CD14-positive monocyte (primary cell): ENCODE measurements around the gene POLR2B. TPM values are rescaled to one million over a fixed set of nuclear protein-coding genes. Genes with fewer than 3 reads are reported as not detected.

Experiments
- DNase-seq, 3 donors: peaks; one replicate each; pipeline ENCODE4 v3.0.0-alpha.2; 2011 to 2022
- H2AFZ ChIP-seq: 2 replicates; pipeline ENCODE4 v1.6.0; 2012; ENCODE audit warnings: mild to moderate bottlenecking, low read depth, low read length, inconsistent platforms; ENCODE audit not compliant: insufficient read depth, poor library complexity, severe bottlenecking
- H3K27ac ChIP-seq, 2 donors: 1 replicate in 1 of 2; 2 replicates in 1 of 2; pipeline ENCODE4 v1.5.1; 2012 to 2013; ENCODE audit warnings: low read length in 2 of 2, control low read depth in 1 of 2, inconsistent platforms in 1 of 2, low read depth in 1 of 2, mild to moderate bottlenecking in 1 of 2
- H3K27me3 ChIP-seq, 2 donors: one replicate each; pipeline versions ENCODE4 v1.6.0 to v1.6.1; 2011 to 2013; ENCODE audit warnings: low read length in 2 of 2; ENCODE audit not compliant: control insufficient read depth in 2 of 2, insufficient read depth in 2 of 2
- H3K36me3 ChIP-seq, 2 donors: replicated peaks in 1 of 2; 1 replicate in 1 of 2; 2 replicates in 1 of 2; pipeline versions ENCODE4 v1.5.1 to v1.6.1; 2012 to 2013; ENCODE audit warnings: low read length in 2 of 2, control low read depth in 1 of 2, inconsistent platforms in 1 of 2, mild to moderate bottlenecking in 1 of 2; ENCODE audit not compliant: insufficient read depth in 2 of 2, control insufficient read depth in 1 of 2
- H3K4me1 ChIP-seq, 2 donors: 1 replicate in 1 of 2; 2 replicates in 1 of 2; pipeline versions ENCODE4 v1.5.1 to v1.6.1; 2012 to 2013; ENCODE audit warnings: low read length in 2 of 2, control low read depth in 1 of 2, inconsistent platforms in 1 of 2, mild to moderate bottlenecking in 1 of 2, moderate library complexity in 1 of 2; ENCODE audit not compliant: insufficient read depth in 2 of 2, control insufficient read depth in 1 of 2
- H3K4me2 ChIP-seq: replicated peaks from 2 replicates; pipeline ENCODE3; 2012; ENCODE audit warnings: low read length, moderate library complexity, mild to moderate bottlenecking; ENCODE audit not compliant: poor library complexity, severe bottlenecking; ENCODE audit errors: extremely low read depth
- H3K4me3 ChIP-seq, 3 experiments: fragments of 200-600 bp in 1 of 3; sonication (generic) in 1 of 3; replicated peaks in 1 of 3; 1 replicate in 2 of 3; 2 replicates in 1 of 3; pipeline ENCODE4 v1.5.1; 2011 to 2013; ENCODE audit warnings: low read length in 3 of 3, mild to moderate bottlenecking in 3 of 3, control low read depth in 2 of 3, low read depth in 2 of 3, inconsistent platforms in 1 of 3, moderate library complexity in 1 of 3
- H3K79me2 ChIP-seq: 2 replicates; pipeline ENCODE4 v1.6.0; 2012; ENCODE audit warnings: mild to moderate bottlenecking, control low read depth, inconsistent platforms, low read length, moderate library complexity; ENCODE audit not compliant: insufficient read depth
- H3K9ac ChIP-seq: 2 replicates; pipeline ENCODE4 v1.6.0; 2017; ENCODE audit warnings: low read length, mild to moderate bottlenecking; ENCODE audit not compliant: insufficient read depth, poor library complexity, severe bottlenecking
- H3K9me3 ChIP-seq, 2 donors: replicated peaks in 1 of 2; 1 replicate in 1 of 2; 2 replicates in 1 of 2; pipeline versions ENCODE4 v1.5.1 to v1.6.1; 2012 to 2013; ENCODE audit warnings: low read length in 2 of 2, control low read depth in 1 of 2; ENCODE audit not compliant: control insufficient read depth in 1 of 2, insufficient read depth in 1 of 2
- H4K20me1 ChIP-seq: 2 replicates; pipeline ENCODE4 v1.6.0; 2012; ENCODE audit warnings: mild to moderate bottlenecking, low read length, control low read depth, moderate library complexity; ENCODE audit not compliant: insufficient read depth
- H3K27ac Mint-ChIP-seq, 7 donors: one replicate each; pipeline ENCODE4 v1.8.0; 2020; ENCODE audit warnings: mild to moderate bottlenecking in 7 of 7, mixed read lengths in 7 of 7, moderate library complexity in 6 of 7, inconsistent platforms in 2 of 7
- H3K27me3 Mint-ChIP-seq, 3 donors: one replicate each; pipeline ENCODE4 v1.8.0; 2021 to 2022; ENCODE audit warnings: low read depth in 3 of 3, mild to moderate bottlenecking in 3 of 3, mixed read lengths in 3 of 3, moderate library complexity in 3 of 3, inconsistent platforms in 1 of 3
- H3K36me3 Mint-ChIP-seq, 2 donors: one replicate each; pipeline ENCODE4 v1.8.0; 2020; ENCODE audit warnings: mixed read lengths in 2 of 2, inconsistent platforms in 1 of 2, mild to moderate bottlenecking in 1 of 2
- H3K4me1 Mint-ChIP-seq: one replicate; pipeline ENCODE4 v1.8.0; 2020; ENCODE audit warnings: mild to moderate bottlenecking, mixed read lengths
- H3K4me3 Mint-ChIP-seq, 2 donors: one replicate each; pipeline ENCODE4 v1.8.0; 2020; ENCODE audit warnings: mild to moderate bottlenecking in 2 of 2, mixed read lengths in 2 of 2, moderate library complexity in 1 of 2
- H3K9me3 Mint-ChIP-seq, 7 donors: one replicate each; pipeline ENCODE4 v1.8.0; 2020 to 2022; ENCODE audit warnings: mixed read lengths in 7 of 7, mild to moderate bottlenecking in 6 of 7, moderate library complexity in 6 of 7, inconsistent platforms in 2 of 7
- WGBS: methylation state at CpG from one replicate; pipeline ENCODE4 v1.1.5; 2013; ENCODE audit warnings: missing lambda C conversion rate; ENCODE audit not compliant: insufficient coverage; 5-methylcytosine and 5-hydroxymethylcytosine counted together
- intact Hi-C, 2 donors: fragments of 100-400 bp; cut with micrococcal nuclease; formaldehyde crosslinking; loops; one replicate each; pipeline versions ENCODE4 v1.15.0 to v1.15.1; 2023
- polyA plus RNA-seq, 3 donors: library from polyadenylated mRNA; depleted of rRNA in 1 of 3; unstranded in 2 of 3; stranded (reverse) in 1 of 3; fragments of 300-500 nt in 2 of 3; fragments of >200 nt in 1 of 3; fragmentation: Illumina TruSeq in 2 of 3; gene quantifications; 1 replicate in 2 of 3; 2 replicates in 1 of 3; pipeline ENCODE4 v1.2.3, GENCODE V29; 2012 to 2021
- TF ChIP-seq, protein P1 (sequence below): fragments of 200-600 bp; IDR thresholded peaks from one replicate; pipeline ENCODE4 v1.8.0; 2022; ENCODE audit warnings: antibody characterized with exemption, mild to moderate bottlenecking

POLR2B gene
- polyA plus RNA-seq, 3 donors: 29.0 to 42.1 (median 36.1) TPM

DNA sequence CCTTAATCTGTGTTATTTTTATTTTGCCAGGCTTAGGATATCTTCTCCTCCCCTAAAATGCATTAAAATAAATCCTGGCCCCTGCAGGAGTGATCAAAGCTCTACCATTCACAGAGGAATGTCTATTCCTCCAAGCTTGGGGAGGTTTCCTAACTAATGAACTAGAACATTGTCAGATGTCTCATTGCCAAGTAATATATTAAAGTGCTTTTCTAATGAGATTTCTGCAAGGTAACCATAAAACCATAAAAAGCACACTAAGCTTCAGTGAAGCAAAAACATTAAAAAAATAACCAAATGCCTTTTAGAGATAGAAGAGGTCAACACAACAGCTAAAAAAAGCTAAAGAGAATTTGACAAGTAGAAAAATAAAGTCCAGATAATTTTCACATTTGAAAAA is 96.7 kb downstream of the POLR2B start:
- H3K79me2 ChIP-seq: peaks cover 31% of the 10 kb centered on the region
- peaks cover 18% of the 10 kb centered on the region for H3K4me1 Mint-ChIP-seq
- peaks cover 12 to 13% of the 10 kb centered on the region in 2 donors for H3K4me1 ChIP-seq
- no peaks in the 10 kb centered on the region for H3K27me3 Mint-ChIP-seq
- H2AFZ ChIP-seq: no peak overlapping the region
- H3K4me3 Mint-ChIP-seq: no peak overlapping the region
- H3K36me3 ChIP-seq: no peaks in the 10 kb centered on the region
- peaks cover 0 to 3% of the 10 kb centered on the region in 2 donors for H3K36me3 Mint-ChIP-seq
- H3K9ac ChIP-seq: no peak overlapping the region
- no peak overlapping the region for H3K27ac ChIP-seq
- no peaks in the 10 kb centered on the region for H3K9me3 Mint-ChIP-seq
- DNase-seq: no peak
- no peaks in the 10 kb centered on the region for H4K20me1 ChIP-seq
- intact Hi-C loops: no loop called here
- no peaks in the 10 kb centered on the region for H3K9me3 ChIP-seq
- H3K4me3 ChIP-seq: no peak overlapping the region
- no peak overlapping the region for H3K4me2 ChIP-seq
- no peaks in the 10 kb centered on the region for H3K27me3 ChIP-seq
- TF ChIP-seq, protein P1, sequence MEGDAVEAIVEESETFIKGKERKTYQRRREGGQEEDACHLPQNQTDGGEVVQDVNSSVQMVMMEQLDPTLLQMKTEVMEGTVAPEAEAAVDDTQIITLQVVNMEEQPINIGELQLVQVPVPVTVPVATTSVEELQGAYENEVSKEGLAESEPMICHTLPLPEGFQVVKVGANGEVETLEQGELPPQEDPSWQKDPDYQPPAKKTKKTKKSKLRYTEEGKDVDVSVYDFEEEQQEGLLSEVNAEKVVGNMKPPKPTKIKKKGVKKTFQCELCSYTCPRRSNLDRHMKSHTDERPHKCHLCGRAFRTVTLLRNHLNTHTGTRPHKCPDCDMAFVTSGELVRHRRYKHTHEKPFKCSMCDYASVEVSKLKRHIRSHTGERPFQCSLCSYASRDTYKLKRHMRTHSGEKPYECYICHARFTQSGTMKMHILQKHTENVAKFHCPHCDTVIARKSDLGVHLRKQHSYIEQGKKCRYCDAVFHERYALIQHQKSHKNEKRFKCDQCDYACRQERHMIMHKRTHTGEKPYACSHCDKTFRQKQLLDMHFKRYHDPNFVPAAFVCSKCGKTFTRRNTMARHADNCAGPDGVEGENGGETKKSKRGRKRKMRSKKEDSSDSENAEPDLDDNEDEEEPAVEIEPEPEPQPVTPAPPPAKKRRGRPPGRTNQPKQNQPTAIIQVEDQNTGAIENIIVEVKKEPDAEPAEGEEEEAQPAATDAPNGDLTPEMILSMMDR: no peak
- H3K27ac Mint-ChIP-seq: no peak overlapping the region

DNA sequence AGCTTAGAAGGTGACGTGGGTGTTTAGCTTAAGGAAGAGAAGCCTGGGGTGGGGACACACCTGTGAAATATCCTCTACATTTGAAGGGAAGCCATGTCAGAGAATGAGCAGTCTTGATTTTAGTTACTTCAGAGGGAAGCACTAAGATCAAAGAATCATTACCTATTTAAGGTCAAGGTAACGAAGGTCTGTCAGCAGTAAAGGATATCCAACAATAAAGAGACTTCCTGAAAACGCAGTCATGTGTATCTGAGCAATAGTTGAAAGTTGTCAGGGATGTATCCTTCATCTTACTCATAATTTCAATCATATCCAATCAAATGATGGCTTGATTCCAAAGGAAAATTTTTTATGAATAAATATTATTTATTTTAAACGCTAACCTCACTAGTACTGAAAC is 98.0 kb downstream of the POLR2B start:
- Mint-ChIP-seq H3K27me3 (no peaks in the 10 kb centered on the region), H3K4me1 (peaks cover 11% of the 10 kb centered on the region), H3K9me3 (no peaks in the 10 kb centered on the region), H3K4me3 (no peak overlapping the region), H3K36me3 (peaks cover 3 to 4% of the 10 kb centered on the region in 2 donors), H3K27ac (peak overlapping the region in 2 of 7 donors; percentile 1 to 44)
- H3K4me1 ChIP-seq: peaks cover 0 to under 1% of the 10 kb centered on the region in 2 donors
- no peaks in the 10 kb centered on the region for H4K20me1 ChIP-seq
- H2AFZ ChIP-seq: no peak overlapping the region
- no peak for DNase-seq
- no peaks in the 10 kb centered on the region for H3K9me3 ChIP-seq
- intact Hi-C loops: no loop called here
- no peak overlapping the region for H3K4me3 ChIP-seq
- H3K79me2 ChIP-seq: peaks cover 26% of the 10 kb centered on the region
- H3K27me3 ChIP-seq: no peaks in the 10 kb centered on the region
- no peak overlapping the region for H3K4me2 ChIP-seq
- WGBS: no CpG with 5 or more reads among the region's 4 CpGs
- no peaks in the 10 kb centered on the region for H3K36me3 ChIP-seq
- no peak overlapping the region for H3K27ac ChIP-seq
- H3K9ac ChIP-seq: no peak overlapping the region
- TF ChIP-seq, protein P1: no peak
